IPS-18a (cell line): ENCODE data around the gene PLXNC1.

Experiments used
- H3K27ac ChIP-seq: one replicate; pipeline ENCODE4 v1.5.1; 2013; ENCODE audit warnings: low read length
- H3K27me3 ChIP-seq: one replicate; pipeline ENCODE4 v1.6.1; 2013; ENCODE audit warnings: mild to moderate bottlenecking, low read length; ENCODE audit not compliant: control insufficient read depth, insufficient read depth
- H3K36me3 ChIP-seq: one replicate; pipeline ENCODE4 v1.6.1; 2013; ENCODE audit warnings: low read depth, low read length; ENCODE audit not compliant: control insufficient read depth
- H3K4me1 ChIP-seq: one replicate; pipeline ENCODE4 v1.6.1; 2013; ENCODE audit warnings: low read depth, low read length; ENCODE audit not compliant: control insufficient read depth
- H3K4me3 ChIP-seq: one replicate; pipeline ENCODE4 v1.5.1; 2013; ENCODE audit warnings: low read length
- H3K9ac ChIP-seq: one replicate; pipeline ENCODE4 v1.6.1; 2013; ENCODE audit warnings: mild to moderate bottlenecking, low read length, moderate library complexity
- H3K9me3 ChIP-seq: one replicate; pipeline ENCODE4 v1.6.1; 2013; ENCODE audit warnings: low read depth, low read length; ENCODE audit not compliant: control insufficient read depth

PLXNC1 gene

DNA sequence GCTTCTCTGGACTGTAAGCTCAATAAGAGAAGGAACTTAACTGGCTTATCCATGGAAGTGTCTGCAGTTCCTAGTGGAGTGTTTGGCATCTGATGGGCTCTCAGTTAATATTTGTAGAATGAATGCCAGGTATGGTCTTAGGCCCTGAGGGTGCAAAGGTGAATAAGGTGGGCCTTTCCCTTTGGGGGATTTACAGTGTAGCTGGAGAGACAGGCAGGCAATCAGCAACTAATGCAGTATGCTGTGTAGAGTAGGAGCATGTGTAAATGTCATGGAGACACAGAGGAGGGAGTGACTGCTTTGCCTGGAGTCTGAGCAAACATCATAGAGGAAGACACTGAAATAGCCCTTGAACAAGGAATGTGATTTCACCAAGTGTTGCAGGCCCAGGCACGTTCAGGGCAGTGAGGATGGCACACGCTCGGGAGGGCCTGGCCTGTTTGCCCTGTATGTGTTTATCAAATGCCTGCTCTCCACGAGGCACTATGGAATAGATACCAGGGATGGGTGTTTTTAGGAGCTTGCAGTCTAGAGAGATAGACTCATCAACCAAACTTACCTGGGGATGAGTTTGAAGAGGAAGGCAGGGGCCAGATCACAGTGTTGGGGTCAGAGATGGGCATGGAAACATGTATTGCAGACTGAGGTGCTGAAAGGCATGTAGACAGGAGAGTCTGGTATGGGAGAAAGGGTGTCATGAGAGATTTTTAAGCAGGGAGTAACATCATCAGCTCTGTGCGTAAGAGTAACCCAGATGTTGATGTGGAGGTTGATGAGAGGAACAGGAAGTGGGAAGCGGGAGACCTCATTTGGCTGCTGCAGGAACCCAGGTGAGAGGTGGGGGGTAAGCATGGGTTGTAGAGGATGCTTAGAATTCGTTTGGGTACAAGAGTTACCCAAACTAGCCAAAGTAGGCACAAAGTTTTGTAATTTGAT, 54.1 kb downstream of the PLXNC1 start:
- Histone ChIP-seq H3K4me1 (peaks cover 7% of the 10 kb centered on the region), H3K4me3 (no peak overlapping the region), H3K27me3 (no peaks in the 10 kb centered on the region), H3K36me3 (no peaks in the 10 kb centered on the region), H3K9ac (no peak overlapping the region), H3K27ac (no peak overlapping the region), H3K9me3 (no peaks in the 10 kb centered on the region)

DNA sequence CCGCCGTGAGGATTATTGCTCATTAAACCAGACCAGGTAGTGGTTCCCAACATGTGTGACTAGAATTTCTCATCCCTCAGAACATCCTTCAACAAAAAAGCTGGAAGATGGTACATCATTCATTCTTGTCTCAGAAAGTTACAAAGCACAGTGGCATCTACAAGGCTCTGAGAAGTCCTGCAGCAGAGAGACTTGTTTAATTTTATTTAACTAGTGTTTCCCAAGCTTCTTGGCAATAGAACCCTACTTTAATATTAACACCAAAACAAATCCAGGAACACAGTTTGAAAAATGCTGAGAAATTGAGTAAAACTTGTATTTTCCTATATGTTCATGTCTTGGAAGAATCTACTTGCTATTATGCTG, 54.8 kb downstream of the PLXNC1 start:
- Histone ChIP-seq H3K9me3 (no peaks in the 10 kb centered on the region), H3K4me1 (peaks cover 7% of the 10 kb centered on the region), H3K27ac (no peak overlapping the region), H3K9ac (no peak overlapping the region), H3K36me3 (no peaks in the 10 kb centered on the region), H3K4me3 (no peak overlapping the region), H3K27me3 (no peaks in the 10 kb centered on the region)

DNA sequence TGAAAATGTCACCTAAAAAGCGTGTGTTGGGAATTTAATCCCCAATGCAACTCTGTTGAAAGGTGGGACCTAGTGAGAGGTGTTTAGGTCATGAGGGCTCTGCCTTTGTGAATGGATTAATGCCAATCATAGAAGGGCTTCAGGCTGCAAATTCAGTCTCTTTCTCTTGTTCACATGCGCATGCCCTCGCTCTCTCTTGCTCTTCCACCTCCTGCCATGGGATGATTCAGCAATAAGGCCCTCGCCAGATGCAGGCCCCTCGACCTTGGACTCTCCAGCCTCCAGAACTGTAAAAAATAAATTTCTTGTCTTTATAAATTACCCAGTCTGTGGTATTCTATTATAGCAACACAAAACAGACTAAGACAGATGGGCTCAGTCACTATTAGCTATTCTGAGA, 55.4 kb downstream of the PLXNC1 start:
- no peaks in the 10 kb centered on the region for H3K36me3 ChIP-seq
- peaks cover 7% of the 10 kb centered on the region for H3K4me1 ChIP-seq
- H3K9ac ChIP-seq, result no peak overlapping the region
- H3K27me3 ChIP-seq, result no peaks in the 10 kb centered on the region
- no peak overlapping the region for H3K4me3 ChIP-seq
- no peaks in the 10 kb centered on the region for H3K9me3 ChIP-seq
- no peak overlapping the region for H3K27ac ChIP-seq

DNA sequence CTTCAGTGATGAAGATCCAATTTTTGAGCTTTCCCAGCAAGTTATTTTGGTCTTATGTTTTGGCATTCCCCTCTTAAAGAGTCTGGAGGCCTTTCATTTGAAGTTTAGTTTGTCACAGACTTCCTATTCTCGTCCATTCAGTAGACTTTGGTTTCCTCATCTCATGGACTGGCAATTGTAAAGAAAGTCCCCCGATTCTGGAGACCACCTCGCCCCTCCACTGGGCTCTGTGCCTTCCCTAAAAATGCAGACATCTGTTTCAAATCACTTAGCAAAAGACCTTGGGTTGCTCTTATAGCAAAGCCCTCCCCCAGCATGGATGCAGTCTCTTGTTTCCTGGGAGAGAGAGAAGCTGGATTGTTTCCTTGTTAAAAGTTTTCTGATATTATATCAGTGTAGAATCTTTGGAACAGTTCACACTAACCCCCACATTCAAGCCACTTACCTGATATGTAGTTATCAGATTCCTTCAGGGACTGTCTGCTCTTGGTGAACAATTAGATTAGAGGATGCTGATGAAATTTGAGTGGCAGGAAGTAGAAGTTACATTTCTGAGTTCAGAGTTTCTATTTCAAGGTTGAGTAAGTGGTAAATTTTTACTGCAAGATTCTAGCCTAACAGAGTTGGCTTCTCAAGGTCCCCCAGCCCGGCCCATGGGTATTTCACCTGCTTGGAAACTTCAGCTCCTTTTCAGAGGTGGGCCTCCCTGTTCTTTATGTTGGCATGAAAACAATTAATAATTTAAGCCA, 56.3 kb downstream of the PLXNC1 start:
- Histone ChIP-seq H3K27ac (no peak overlapping the region), H3K27me3 (no peaks in the 10 kb centered on the region), H3K4me1 (peaks cover 7% of the 10 kb centered on the region), H3K4me3 (no peak overlapping the region), H3K36me3 (no peaks in the 10 kb centered on the region), H3K9me3 (no peaks in the 10 kb centered on the region), H3K9ac (no peak overlapping the region)

DNA sequence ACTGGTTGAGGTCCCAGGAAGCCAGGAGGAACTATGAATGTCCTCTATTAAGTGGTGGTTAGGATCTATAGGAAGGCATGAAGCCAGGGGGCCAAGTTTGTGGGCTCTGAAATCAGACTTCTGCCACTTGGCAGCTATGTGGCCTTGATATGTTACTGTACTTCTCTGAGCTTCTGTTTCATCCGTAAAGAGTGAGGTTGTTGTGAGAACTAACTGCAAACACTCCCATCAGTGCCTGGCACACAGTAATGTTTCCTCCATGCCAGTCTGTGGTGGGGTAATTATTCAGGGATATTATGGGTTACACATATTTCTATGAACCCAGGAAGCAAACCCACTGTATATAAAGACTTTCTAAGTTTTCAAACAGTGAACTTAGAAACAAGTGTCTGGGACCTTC, 57.4 kb downstream of the PLXNC1 start:
- Histone ChIP-seq H3K27me3 (no peaks in the 10 kb centered on the region), H3K36me3 (no peaks in the 10 kb centered on the region), H3K27ac (no peak overlapping the region), H3K9ac (no peak overlapping the region), H3K4me3 (no peak overlapping the region), H3K4me1 (peaks cover 7% of the 10 kb centered on the region), H3K9me3 (no peaks in the 10 kb centered on the region)

DNA sequence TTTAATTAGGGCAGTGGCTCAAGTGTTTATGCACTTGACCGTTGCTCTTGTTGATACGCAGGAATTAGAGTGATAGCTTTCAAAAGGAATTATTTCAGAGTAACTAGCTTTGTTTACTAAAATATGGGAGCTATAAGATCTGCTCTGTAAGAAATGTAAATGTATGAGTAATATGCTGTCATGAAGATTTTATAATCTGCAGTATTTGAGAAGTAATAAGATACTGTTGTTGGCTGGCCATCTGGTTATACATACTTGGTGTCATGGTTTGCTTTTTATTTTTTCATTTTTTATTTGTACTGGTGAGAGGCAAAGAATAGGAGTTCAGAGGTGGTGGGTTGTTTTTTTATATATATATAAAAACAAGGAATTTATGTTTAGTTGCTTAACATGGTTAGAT, 58.5 kb downstream of the PLXNC1 start:
- H3K27ac ChIP-seq, result no peak overlapping the region
- H3K36me3 ChIP-seq, result no peaks in the 10 kb centered on the region
- H3K9ac ChIP-seq, result no peak overlapping the region
- no peaks in the 10 kb centered on the region for H3K27me3 ChIP-seq
- peaks cover 7% of the 10 kb centered on the region for H3K4me1 ChIP-seq
- no peaks in the 10 kb centered on the region for H3K9me3 ChIP-seq
- no peak overlapping the region for H3K4me3 ChIP-seq

DNA sequence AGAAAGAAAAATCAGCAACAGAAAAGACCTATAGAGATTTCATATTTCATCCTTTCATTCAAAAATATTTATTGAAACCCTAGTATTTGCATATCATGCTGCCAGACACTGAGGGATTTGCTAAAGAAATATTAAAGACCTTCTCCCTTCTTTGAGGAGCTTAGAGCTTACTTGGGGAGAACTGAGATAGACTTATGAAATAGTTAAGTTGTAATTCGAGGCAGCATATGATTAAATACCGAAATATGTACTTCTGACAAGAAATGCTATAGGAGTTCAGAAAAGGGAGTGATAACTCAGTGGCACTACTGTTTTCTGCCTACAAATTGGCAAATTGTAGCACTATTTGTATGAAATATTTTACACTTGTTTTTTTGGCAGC, 59.1 kb downstream of the PLXNC1 start:
- H3K27me3 ChIP-seq, result no peaks in the 10 kb centered on the region
- H3K9ac ChIP-seq, result no peak overlapping the region
- H3K27ac ChIP-seq, result no peak overlapping the region
- H3K4me1 ChIP-seq, result peaks cover 7% of the 10 kb centered on the region
- H3K36me3 ChIP-seq, result no peaks in the 10 kb centered on the region
- no peaks in the 10 kb centered on the region for H3K9me3 ChIP-seq
- H3K4me3 ChIP-seq, result no peak overlapping the region

DNA sequence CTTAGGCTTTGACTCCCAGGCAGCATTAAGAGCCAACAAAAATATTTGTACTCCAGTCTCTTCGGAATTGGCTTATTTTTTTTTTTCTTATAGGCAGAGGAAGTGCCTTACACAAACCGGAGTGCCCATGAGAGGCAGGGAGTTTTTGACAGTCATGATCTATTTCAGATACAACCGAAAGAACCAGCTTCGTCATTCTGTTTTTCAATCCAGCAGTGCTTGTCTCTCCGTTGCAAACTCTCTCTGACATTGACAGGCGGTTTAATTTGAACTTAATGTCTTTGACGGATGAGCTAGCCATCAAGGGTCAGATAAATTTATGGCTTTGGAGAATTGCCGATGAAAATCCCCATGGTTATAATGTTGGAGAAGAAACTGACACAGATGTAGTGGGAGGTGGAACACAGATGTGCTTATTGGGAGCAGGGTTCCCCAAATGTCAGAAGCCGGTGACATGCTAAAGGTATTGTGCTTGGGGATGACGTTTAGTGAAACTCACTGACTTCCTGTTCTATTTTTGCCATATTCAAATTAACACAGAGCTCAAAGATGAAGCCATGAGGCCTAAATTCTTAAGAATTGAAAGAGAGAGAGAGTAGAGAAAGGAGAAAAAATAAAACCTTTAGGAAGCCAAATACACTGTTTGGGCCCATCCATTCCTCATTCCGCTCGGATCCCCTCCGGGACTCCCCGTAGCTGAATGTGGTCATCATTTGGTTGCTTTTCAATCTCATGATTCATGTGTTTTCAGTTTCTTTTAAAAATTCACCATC, 59.7 kb downstream of the PLXNC1 start:
- H3K4me1 ChIP-seq, result peaks cover 7% of the 10 kb centered on the region
- no peaks in the 10 kb centered on the region for H3K27me3 ChIP-seq
- no peaks in the 10 kb centered on the region for H3K9me3 ChIP-seq
- H3K36me3 ChIP-seq, result no peaks in the 10 kb centered on the region
- H3K4me3 ChIP-seq, result no peak overlapping the region
- H3K27ac ChIP-seq, result no peak overlapping the region
- no peak overlapping the region for H3K9ac ChIP-seq

DNA sequence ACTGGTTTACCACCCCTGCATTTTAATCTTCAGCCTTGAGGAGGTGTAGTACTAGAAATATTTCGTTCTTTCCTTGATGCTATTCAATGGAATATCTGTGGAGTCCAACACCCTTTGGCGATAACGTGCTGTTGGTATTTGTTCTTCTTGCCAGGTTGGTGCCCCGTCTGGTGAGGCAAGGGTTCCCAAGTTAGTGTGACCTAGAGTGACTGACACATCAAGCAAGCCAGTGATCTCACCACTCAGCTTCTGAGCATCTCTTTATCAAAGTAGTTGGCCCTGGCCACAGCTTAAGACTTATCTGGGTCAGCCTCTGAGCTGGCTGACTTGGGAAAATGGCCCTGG, 60.2 kb downstream of the PLXNC1 start:
- Histone ChIP-seq H3K9me3 (no peaks in the 10 kb centered on the region), H3K9ac (no peak overlapping the region), H3K27ac (no peak overlapping the region), H3K4me1 (peaks cover 7% of the 10 kb centered on the region), H3K4me3 (no peak overlapping the region), H3K27me3 (no peaks in the 10 kb centered on the region), H3K36me3 (no peaks in the 10 kb centered on the region)

DNA sequence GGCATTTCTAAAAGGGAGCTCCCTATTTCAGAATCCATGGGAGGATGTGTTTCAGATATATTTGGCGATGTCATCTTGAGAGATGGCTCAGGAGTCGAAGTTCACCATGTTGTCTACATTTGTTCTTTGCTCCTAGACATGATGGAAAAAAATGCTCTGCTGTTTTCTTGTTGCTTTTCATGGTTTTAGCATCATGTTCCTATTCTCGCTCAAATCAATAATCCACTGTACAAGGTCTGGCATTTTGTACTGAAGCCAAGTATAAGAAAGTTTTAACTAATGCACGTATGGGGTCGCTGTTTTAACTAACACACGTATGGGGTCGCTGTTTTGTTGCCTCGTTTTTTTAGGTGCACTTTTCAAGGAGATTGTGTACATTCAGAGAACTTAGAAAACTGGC, 60.9 kb downstream of the PLXNC1 start:
- no peaks in the 10 kb centered on the region for H3K36me3 ChIP-seq
- H3K9me3 ChIP-seq, result no peaks in the 10 kb centered on the region
- H3K9ac ChIP-seq, result no peak overlapping the region
- H3K4me1 ChIP-seq, result peaks cover 4% of the 10 kb centered on the region
- H3K4me3 ChIP-seq, result no peak overlapping the region
- H3K27ac ChIP-seq, result no peak overlapping the region
- no peaks in the 10 kb centered on the region for H3K27me3 ChIP-seq

DNA sequence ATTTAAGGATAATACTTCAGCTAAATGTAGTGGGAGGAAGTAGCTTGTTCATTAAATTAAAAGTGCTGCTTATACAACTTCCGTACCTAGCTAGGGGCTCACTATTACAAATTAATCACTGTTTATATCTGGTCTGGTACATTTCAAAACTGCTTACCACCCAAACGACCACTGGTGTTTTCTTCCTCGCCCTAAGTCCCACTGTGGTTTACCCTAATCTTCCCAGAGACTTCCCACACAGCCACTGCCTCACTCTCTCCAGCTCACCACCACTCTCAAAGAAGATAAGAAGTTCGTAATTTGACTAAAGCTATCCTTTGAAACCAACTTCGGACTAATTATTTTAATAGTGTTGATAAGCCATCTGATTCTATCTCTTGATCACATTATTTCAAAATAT, 62.6 kb downstream of the PLXNC1 start:
- Histone ChIP-seq H3K9ac (no peak overlapping the region), H3K4me3 (no peak overlapping the region), H3K9me3 (no peaks in the 10 kb centered on the region)

More for the DNA sequence above, 62.6 kb downstream of the PLXNC1 start:
- Histone ChIP-seq H3K27ac (no peak overlapping the region), H3K27me3 (no peaks in the 10 kb centered on the region), H3K36me3 (no peaks in the 10 kb centered on the region), H3K4me1 (no peaks in the 10 kb centered on the region)
